Ascending aorta (tissue), 2 donors: ENCODE measurements around the gene NELL2. TPM values are rescaled to one million over a fixed set of nuclear protein-coding genes. Genes with fewer than 3 reads are reported as not detected.

Experiments used
- DNase-seq, 2 donors: peaks; one replicate each; pipeline ENCODE4 v3.0.0-alpha.2; 2019; ENCODE audit warnings: low spot score in 2 of 2
- H3K27ac ChIP-seq, 2 donors: fragments of 200-600 bp; sonication (generic); one replicate each; pipeline ENCODE4 v1.5.1; 2016 to 2017; ENCODE audit warnings: mild to moderate bottlenecking in 1 of 2
- H3K27me3 ChIP-seq: fragments of 200-600 bp; sonication (generic); one replicate; pipeline ENCODE4 v1.5.1; 2017
- H3K36me3 ChIP-seq, 2 donors: fragments of 200-600 bp; sonication (generic); one replicate each; pipeline ENCODE4 v1.5.1; 2016
- H3K4me1 ChIP-seq, 2 donors: fragments of 200-600 bp; sonication (generic); one replicate each; pipeline ENCODE4 v1.5.1; 2016 to 2017; ENCODE audit warnings: mild to moderate bottlenecking in 1 of 2
- H3K4me3 ChIP-seq, 2 donors: fragments of 200-600 bp; sonication (generic); one replicate each; pipeline ENCODE4 v1.5.1; 2016 to 2017; ENCODE audit warnings: mild to moderate bottlenecking in 1 of 2
- H3K9me3 ChIP-seq, 2 donors: fragments of 200-600 bp; sonication (generic); one replicate each; pipeline ENCODE4 v1.5.1; 2016
- CTCF ChIP-seq, 3 experiments: fragments of 200-600 bp in 2 of 3; fragments of 450-650 bp in 1 of 3; sonication (generic) in 2 of 3; IDR thresholded peaks; one replicate each; pipeline ENCODE4 v1.5.1; 2016 to 2019; ENCODE audit warnings: antibody characterized with exemption in 3 of 3, mild to moderate bottlenecking in 1 of 3, moderate library complexity in 1 of 3
- intact Hi-C: fragments of 100-400 bp; cut with DNase I; formaldehyde crosslinking; loops from one replicate; pipeline ENCODE4 v1.15.1; 2023
- total RNA-seq: library from RNA; depleted of rRNA; stranded (reverse); fragments of >200 nt; gene quantifications from one replicate; pipeline ENCODE4 v1.1.0, GENCODE V29; 2016

Gene NELL2
- total RNA-seq, 1 donor from 2014 or later = not detected

GRCh38 chr12:44875417-44875953 lies 630 bp downstream of the NELL2 start:
- intact Hi-C loops = no loop called here
- Histone ChIP-seq H3K27me3 (no peaks in the 10 kb centered on the region), H3K9me3 (no peaks in the 10 kb centered on the region), H3K4me1 (peaks cover 0 to 3% of the 10 kb centered on the region in 2 donors), H3K36me3 (no peaks in the 10 kb centered on the region), H3K4me3 (peak overlapping the region; percentile 65 to 73), H3K27ac (no peak overlapping the region)
- no peak for DNase-seq
- TF ChIP-seq CTCF (IDR thresholded peaks at IDR 0.05) = no peak

GRCh38 chr12:44874981-44875416 lies 1.1 kb downstream of the NELL2 start:
- intact Hi-C loops = no loop called here
- Histone ChIP-seq H3K4me3 (peak overlapping the region; percentile 65 to 73), H3K9me3 (no peaks in the 10 kb centered on the region), H3K4me1 (peaks cover 0 to 3% of the 10 kb centered on the region in 2 donors), H3K27me3 (no peaks in the 10 kb centered on the region), H3K36me3 (no peaks in the 10 kb centered on the region), H3K27ac (no peak overlapping the region)
- no peak for DNase-seq
- no peak for TF ChIP-seq CTCF (IDR thresholded peaks at IDR 0.05)

GRCh38 chr12:44873898-44874297 lies 2.2 kb downstream of the NELL2 start:
- no peak overlapping the region for H3K4me3 ChIP-seq
- no peaks in the 10 kb centered on the region for H3K27me3 ChIP-seq

GRCh38 chr12:44869503-44869902 lies 6.6 kb downstream of the NELL2 start:
- H3K9me3 ChIP-seq = no peaks in the 10 kb centered on the region
- no peak overlapping the region for H3K4me3 ChIP-seq
- no peaks in the 10 kb centered on the region for H3K36me3 ChIP-seq
- no peak overlapping the region for H3K27ac ChIP-seq
- no peak for DNase-seq
- TF ChIP-seq CTCF (IDR thresholded peaks at IDR 0.05) = no peak
- no peaks in the 10 kb centered on the region for H3K4me1 ChIP-seq
- intact Hi-C loops = no loop called here
- H3K27me3 ChIP-seq = no peaks in the 10 kb centered on the region

More at GRCh38 chr12:44873898-44874297, 2.2 kb downstream of the NELL2 start:
- Histone ChIP-seq H3K27ac (no peak overlapping the region), H3K36me3 (no peaks in the 10 kb centered on the region), H3K9me3 (no peaks in the 10 kb centered on the region), H3K4me1 (peaks cover 0 to 3% of the 10 kb centered on the region in 2 donors)
- intact Hi-C loops = no loop called here
- no peak for DNase-seq
- peak in 1 of 3 experiments; percentile 14 for TF ChIP-seq CTCF (IDR thresholded peaks at IDR 0.05)

GRCh38 chr12:44863867-44864266 lies 12.2 kb downstream of the NELL2 start:
- H3K4me3 ChIP-seq = no peak overlapping the region
- H3K36me3 ChIP-seq = no peaks in the 10 kb centered on the region
- peaks cover 0 to 5% of the 10 kb centered on the region in 2 donors for H3K9me3 ChIP-seq
- H3K27ac ChIP-seq = no peak overlapping the region
- intact Hi-C loops = no loop called here
- DNase-seq = no peak
- no peaks in the 10 kb centered on the region for H3K4me1 ChIP-seq
- TF ChIP-seq CTCF (IDR thresholded peaks at IDR 0.05) = no peak
- no peaks in the 10 kb centered on the region for H3K27me3 ChIP-seq
